NK-92 (cell line): ENCODE results near the gene SELENOK.
"Not testable (repeated sequence)": the region's sequence is repeated elsewhere in the genome, so short reads cannot be mapped to it uniquely, and the experiment has no call there.

Experiments used
- DNase-seq: peaks from one replicate; lab custom pipeline; 2025; ENCODE audit not compliant: unreplicated experiment; lab: John Stamatoyannopoulos, UW

The SELENOK gene

GRCh38 chr3:53891497-53892285, at the start of gene SELENOK:
SELENOK (minus strand) TSS chr3:53891859.
- DNase-seq: peak; percentile 71

- DNase-seq: no peak
Measured at GRCh38 chr3:53941184-53941583, 49.5 kb upstream of the SELENOK start.

GRCh38 chr3:53940623-53941022, 49.0 kb upstream of the SELENOK start:
- no peak for DNase-seq

GRCh38 chr3:53939813-53940212, 48.2 kb upstream of the SELENOK start:
- no peak for DNase-seq

GRCh38 chr3:53939086-53939582, 47.5 kb upstream of the SELENOK start:
- DNase-seq: no peak

GRCh38 chr3:53938645-53939044, 47.0 kb upstream of the SELENOK start:
- DNase-seq: no peak

- no peak for DNase-seq
Measured at GRCh38 chr3:53936347-53936746, 44.7 kb upstream of the SELENOK start.

GRCh38 chr3:53935283-53935901, 43.7 kb upstream of the SELENOK start:
- DNase-seq: no peak

GRCh38 chr3:53927208-53927872, 35.7 kb upstream of the SELENOK start:
- DNase-seq: not testable (repeated sequence)

GRCh38 chr3:53921296-53921695, 29.6 kb upstream of the SELENOK start:
- DNase-seq: no peak

- no peak for DNase-seq
Measured at GRCh38 chr3:53919741-53920140, 28.1 kb upstream of the SELENOK start.

GRCh38 chr3:53913401-53913800, 21.7 kb upstream of the SELENOK start:
- DNase-seq: no peak

GRCh38 chr3:53902711-53903110, 11.1 kb upstream of the SELENOK start:
- DNase-seq: no peak

GRCh38 chr3:53902067-53902466, 10.4 kb upstream of the SELENOK start:
- DNase-seq: no peak

GRCh38 chr3:53900666-53901331, 9.1 kb upstream of the SELENOK start:
- no peak for DNase-seq

GRCh38 chr3:53899750-53900149, 8.1 kb upstream of the SELENOK start:
- DNase-seq: no peak

- no peak for DNase-seq
Measured at GRCh38 chr3:53892286-53892637, 603 bp upstream of the SELENOK start.

GRCh38 chr3:53890726-53891475, 758 bp downstream of the SELENOK start:
- DNase-seq: no peak

GRCh38 chr3:53888232-53888631, 3.4 kb downstream of the SELENOK start:
- DNase-seq: no peak

- DNase-seq: no peak
Measured at GRCh38 chr3:53887446-53887845, 4.2 kb downstream of the SELENOK start.

- DNase-seq: no peak
Measured at GRCh38 chr3:53885239-53885638, 6.4 kb downstream of the SELENOK start.
